Measurements from ENCODE around the gene COPS3. TPM values are rescaled to one million over a fixed set of nuclear protein-coding genes. Genes with fewer than 3 reads are reported as not detected.

Gene COPS3
- total and polyA plus RNA-seq, 2 of the 4 experiments (the other 2 are of a cell fraction): 71.4 to 144 TPM

DNA sequence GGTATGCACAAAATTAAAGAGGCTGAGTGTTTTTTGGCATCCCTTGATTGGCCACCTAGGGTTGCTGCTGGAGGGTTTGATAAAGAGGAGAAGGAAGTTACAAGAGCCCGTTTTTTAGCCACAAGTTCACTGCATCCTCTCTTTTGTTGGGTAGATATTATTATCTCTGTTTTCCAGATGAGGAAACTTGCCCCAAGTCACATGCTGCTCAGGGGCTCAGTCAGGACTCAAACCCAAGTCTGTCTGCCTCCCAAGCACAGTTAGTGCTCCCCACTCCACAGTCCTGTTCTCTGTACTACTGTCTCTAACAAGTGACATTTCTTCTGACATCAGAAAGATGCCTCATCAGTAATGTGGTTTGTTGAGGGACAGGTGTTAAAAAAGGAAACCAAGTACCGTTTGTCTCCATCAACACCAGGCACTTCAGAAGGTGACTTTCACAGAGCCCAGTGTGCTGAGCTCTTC, 23.5 kb upstream of the COPS3 start:
- BruUV-seq (replicated peaks): no TSS peak
- TF ChIP-seq RFX5 (IDR thresholded peaks at IDR 0.05; ENCODE audit: low read depth, low read length) (no peak), BHLHE40 (IDR thresholded peaks at IDR 0.05; ENCODE audit: low read depth, low read length) (no peak), FOS (IDR thresholded peaks at IDR 0.05; ENCODE audit: low read depth, low read length) (no peak), NFE2L2 (IDR thresholded peaks at IDR 0.05; ENCODE audit: low read depth, low read length) (no peak), POLR2A (IDR thresholded peaks at IDR 0.05; ENCODE audit: low read depth, low read length) (no peak), MAFK (IDR thresholded peaks at IDR 0.05; ENCODE audit: low read depth, low read length) (no peak), MXI1 (IDR thresholded peaks at IDR 0.05; ENCODE audit: borderline replicate concordance, low read depth, low read length) (no peak), RAD21 (IDR thresholded peaks at IDR 0.05; ENCODE audit: low read length) (no peak), MAZ (IDR thresholded peaks at IDR 0.05; ENCODE audit: borderline replicate concordance, low read depth, low read length) (no peak), SMC3 (IDR thresholded peaks at IDR 0.05; ENCODE audit: low read depth, low read length) (no peak), CHD1 (IDR thresholded peaks at IDR 0.05; ENCODE audit: low read depth, low read length) (no peak), CEBPB (IDR thresholded peaks at IDR 0.05; ENCODE audit: low read depth, low read length) (no peak), RCOR1 (IDR thresholded peaks at IDR 0.05; ENCODE audit: insufficient replicate concordance, low read length) (no peak)
- TF ChIP-seq, protein P1, sequence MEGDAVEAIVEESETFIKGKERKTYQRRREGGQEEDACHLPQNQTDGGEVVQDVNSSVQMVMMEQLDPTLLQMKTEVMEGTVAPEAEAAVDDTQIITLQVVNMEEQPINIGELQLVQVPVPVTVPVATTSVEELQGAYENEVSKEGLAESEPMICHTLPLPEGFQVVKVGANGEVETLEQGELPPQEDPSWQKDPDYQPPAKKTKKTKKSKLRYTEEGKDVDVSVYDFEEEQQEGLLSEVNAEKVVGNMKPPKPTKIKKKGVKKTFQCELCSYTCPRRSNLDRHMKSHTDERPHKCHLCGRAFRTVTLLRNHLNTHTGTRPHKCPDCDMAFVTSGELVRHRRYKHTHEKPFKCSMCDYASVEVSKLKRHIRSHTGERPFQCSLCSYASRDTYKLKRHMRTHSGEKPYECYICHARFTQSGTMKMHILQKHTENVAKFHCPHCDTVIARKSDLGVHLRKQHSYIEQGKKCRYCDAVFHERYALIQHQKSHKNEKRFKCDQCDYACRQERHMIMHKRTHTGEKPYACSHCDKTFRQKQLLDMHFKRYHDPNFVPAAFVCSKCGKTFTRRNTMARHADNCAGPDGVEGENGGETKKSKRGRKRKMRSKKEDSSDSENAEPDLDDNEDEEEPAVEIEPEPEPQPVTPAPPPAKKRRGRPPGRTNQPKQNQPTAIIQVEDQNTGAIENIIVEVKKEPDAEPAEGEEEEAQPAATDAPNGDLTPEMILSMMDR (conservative IDR thresholded peaks at IDR 0.05; ENCODE audit: low read depth, low read length): no peak
- TF ChIP-seq, protein P2, sequence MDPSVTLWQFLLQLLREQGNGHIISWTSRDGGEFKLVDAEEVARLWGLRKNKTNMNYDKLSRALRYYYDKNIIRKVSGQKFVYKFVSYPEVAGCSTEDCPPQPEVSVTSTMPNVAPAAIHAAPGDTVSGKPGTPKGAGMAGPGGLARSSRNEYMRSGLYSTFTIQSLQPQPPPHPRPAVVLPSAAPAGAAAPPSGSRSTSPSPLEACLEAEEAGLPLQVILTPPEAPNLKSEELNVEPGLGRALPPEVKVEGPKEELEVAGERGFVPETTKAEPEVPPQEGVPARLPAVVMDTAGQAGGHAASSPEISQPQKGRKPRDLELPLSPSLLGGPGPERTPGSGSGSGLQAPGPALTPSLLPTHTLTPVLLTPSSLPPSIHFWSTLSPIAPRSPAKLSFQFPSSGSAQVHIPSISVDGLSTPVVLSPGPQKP (IDR thresholded peaks at IDR 0.05; ENCODE audit: borderline replicate concordance, low read depth, low read length): no peak
- TF ChIP-seq, protein P3, sequence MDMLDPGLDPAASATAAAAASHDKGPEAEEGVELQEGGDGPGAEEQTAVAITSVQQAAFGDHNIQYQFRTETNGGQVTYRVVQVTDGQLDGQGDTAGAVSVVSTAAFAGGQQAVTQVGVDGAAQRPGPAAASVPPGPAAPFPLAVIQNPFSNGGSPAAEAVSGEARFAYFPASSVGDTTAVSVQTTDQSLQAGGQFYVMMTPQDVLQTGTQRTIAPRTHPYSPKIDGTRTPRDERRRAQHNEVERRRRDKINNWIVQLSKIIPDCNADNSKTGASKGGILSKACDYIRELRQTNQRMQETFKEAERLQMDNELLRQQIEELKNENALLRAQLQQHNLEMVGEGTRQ (IDR thresholded peaks at IDR 0.05; ENCODE audit: low read depth, low read length): no peak

More for the DNA sequence above, 23.5 kb upstream of the COPS3 start:
- H4K91ac ChIP-seq (ENCODE audit: insufficient read depth, low read depth, low read length): no peak overlapping the region
- H3K4me1 ChIP-seq (ENCODE audit: control insufficient read depth, insufficient read depth, low read length): peaks cover 3% of the 10 kb centered on the region
- H3K27ac ChIP-seq (ENCODE audit: insufficient read depth, low read length): no peak overlapping the region
- H2AK9ac ChIP-seq (replicated peaks; ENCODE audit: low read depth, low read length, poor library complexity): no peak overlapping the region
- no peak overlapping the region for H3K18ac ChIP-seq (ENCODE audit: low read depth, low read length)
- no peak overlapping the region for H3K4me2 ChIP-seq (ENCODE audit: low read depth, low read length)
- in situ Hi-C loops (cut with MboI; ENCODE audit: low sequenced_read_pairs): no loop called here
- H2BK15ac ChIP-seq (ENCODE audit: low read depth, low read length): no peak overlapping the region
- no peaks in the 10 kb centered on the region for H3K79me1 ChIP-seq (ENCODE audit: low read depth in 1 of 2, low read length in 2 of 2)
- H3K36me3 ChIP-seq (ENCODE audit: control insufficient read depth, insufficient read depth, low read length): no peaks in the 10 kb centered on the region
- no peak for ATAC-seq (ENCODE audit: low read depth)
- DNase-seq: no peak
- H3K9me1 ChIP-seq (ENCODE audit: insufficient read depth, low read length): no peaks in the 10 kb centered on the region; the same call in 1 of the 2 replicates
- H4K5ac ChIP-seq (ENCODE audit: low read depth, low read length): no peak overlapping the region
- no peak overlapping the region for H3K4ac ChIP-seq (ENCODE audit: low read depth, low read length)
- no peak overlapping the region for H2AFZ ChIP-seq (replicated peaks; ENCODE audit: low read length, poor library complexity)
- ChIA-PET POLR2A (ENCODE audit: unreplicated experiment) (no interaction called here), CTCF (no interaction called here)
- H2AK5ac ChIP-seq (ENCODE audit: low read depth, low read length): no peak overlapping the region
- no peak overlapping the region for H2BK20ac ChIP-seq (ENCODE audit: low read depth, low read length)
- no peak overlapping the region for H3K56ac ChIP-seq (ENCODE audit: extremely low read depth, insufficient read depth, low read length)
- H3K23ac ChIP-seq (ENCODE audit: low read depth, low read length): no peak overlapping the region; the same call in 1 of the 2 replicates
- H2BK5ac ChIP-seq (ENCODE audit: low read depth, low read length, poor library complexity, severe bottlenecking): no peak overlapping the region
- WGBS, 2 experiments (ENCODE audit: extremely low coverage in 2 of 2, insufficient read length in 1 of 2): 83% methylated on average over 1 of the region's 2 CpGs; no CpG with 5 or more reads in 1 of the 2 experiments
- dilution Hi-C loops (cut with HindIII; ENCODE audit: low sequenced_read_pairs, unreplicated experiment): no loop called here
- H2BK120ac ChIP-seq (ENCODE audit: low read depth, low read length): no peak overlapping the region
- H3K14ac ChIP-seq (replicated peaks; ENCODE audit: low read depth, low read length): no peak overlapping the region
- no peak overlapping the region for H3K4me3 ChIP-seq (ENCODE audit: insufficient read depth, low read depth, low read length)
- no peaks in the 10 kb centered on the region for H4K20me1 ChIP-seq (ENCODE audit: insufficient read depth, low read length)
- no peaks in the 10 kb centered on the region; the same call in 1 of the 2 replicates for H3K27me3 ChIP-seq (ENCODE audit: control insufficient read depth, insufficient read depth, low read length)
- H3K9ac ChIP-seq (ENCODE audit: low read depth, low read length): no peak overlapping the region
- H3K9me3 ChIP-seq (ENCODE audit: control insufficient read depth, insufficient read depth, low read length): no peaks in the 10 kb centered on the region
- H4K8ac ChIP-seq (ENCODE audit: low read depth in 2 of 2, low read length in 2 of 2): no peak overlapping the region
- intact Hi-C loops (cut with micrococcal nuclease): no loop called here
